SU-DHL-6 (cell line): Measurements from ENCODE around the gene ACRBP.

Experiments used
- H2AFZ ChIP-seq: fragments of 200-600 bp; sonication (generic); 2 replicates; pipeline ENCODE4 v1.6.1; 2014; ENCODE audit warnings: low read depth, mild to moderate bottlenecking, moderate library complexity, mixed read lengths, antibody characterized with exemption, low read length; ENCODE audit not compliant: severe bottlenecking
- H3F3A ChIP-seq: fragments of 200-600 bp; shearing (Covaris generic); 2 replicates; pipeline ENCODE4 v1.6.0; 2016; ENCODE audit warnings: antibody characterized with exemption, mild to moderate bottlenecking; ENCODE audit not compliant: insufficient read depth
- H3K27ac ChIP-seq: fragments of 200-600 bp; sonication (generic); 2 replicates; pipeline ENCODE4 v1.5.1; 2016; ENCODE audit warnings: low read depth, mild to moderate bottlenecking, low read length, moderate library complexity, mixed read lengths
- H3K27me3 ChIP-seq: fragments of 200-600 bp; sonication (generic), shearing (Covaris generic); 2 replicates; pipeline ENCODE4 v1.6.0; 2014; ENCODE audit warnings: mild to moderate bottlenecking, low read length
- H3K36me3 ChIP-seq: fragments of 200-600 bp; sonication (generic); 2 replicates; pipeline ENCODE4 v1.6.1; 2014; ENCODE audit warnings: mild to moderate bottlenecking, low read length, mixed read lengths
- H3K4me2 ChIP-seq: fragments of 300-600, 200-600 bp; shearing (Covaris generic), sonication (generic); 2 replicates; pipeline ENCODE4 v1.6.0; 2014; ENCODE audit warnings: low read length, low read depth, mild to moderate bottlenecking; ENCODE audit not compliant: poor library complexity, severe bottlenecking
- H3K4me3 ChIP-seq: fragments of 200-600 bp; sonication (generic); 2 replicates; pipeline ENCODE4 v1.5.1; 2014; ENCODE audit warnings: antibody characterized with exemption, low read length, mild to moderate bottlenecking, mixed read lengths; ENCODE audit not compliant: insufficient read depth, poor library complexity, severe bottlenecking
- H3K79me2 ChIP-seq: fragments of 200-600 bp; sonication (generic); 2 replicates; pipeline ENCODE4 v1.6.1; 2014; ENCODE audit warnings: mild to moderate bottlenecking, low read length, moderate library complexity; ENCODE audit not compliant: insufficient read depth
- H3K9ac ChIP-seq: fragments of 200-600 bp; sonication (generic); 2 replicates; pipeline ENCODE4 v1.7.0; 2014; ENCODE audit warnings: mild to moderate bottlenecking, low read length
- H3K9me2 ChIP-seq: fragments of 200-600 bp; sonication (generic); replicated peaks from 2 replicates; pipeline ENCODE4 v1.6.1; 2014; ENCODE audit warnings: low read length; ENCODE audit not compliant: insufficient read depth
- H3K9me3 ChIP-seq: fragments of 200-600 bp; sonication (generic); 2 replicates; pipeline ENCODE4 v1.6.1; 2014; ENCODE audit warnings: low read length, mixed read lengths; ENCODE audit not compliant: insufficient read depth
- H4K20me1 ChIP-seq: fragments of 200-600 bp; sonication (generic); 2 replicates; pipeline ENCODE4 v1.6.1; 2014; ENCODE audit warnings: low read depth, mild to moderate bottlenecking, antibody characterized with exemption, low read length, moderate library complexity, mixed read lengths
- CTCF ChIP-seq: fragments of 200-600 bp; sonication (generic); IDR thresholded peaks from one replicate; pipeline ENCODE4 v1.5.1; 2017; ENCODE audit warnings: antibody characterized with exemption, mild to moderate bottlenecking, low read length, moderate library complexity; ENCODE audit not compliant: insufficient read depth, poor library complexity, severe bottlenecking
- EZH2phosphoT487 ChIP-seq: fragments of 200-600 bp; sonication (generic), shearing (Covaris generic); conservative IDR thresholded peaks from 2 replicates; pipeline ENCODE4 v1.6.1; 2018; ENCODE audit warnings: mild to moderate bottlenecking, antibody characterized with exemption, low read length, moderate library complexity, mixed read lengths

ACRBP gene

GRCh38 chr12:6652391-6652790, 5.2 kb upstream of the ACRBP start:
- TF ChIP-seq EZH2phosphoT487 (no peak), CTCF (no peak)
- H3K4me2 ChIP-seq: no peak overlapping the region
- H3K9ac ChIP-seq: no peak overlapping the region
- H3K27ac ChIP-seq: no peak overlapping the region
- no peaks in the 10 kb centered on the region for H3K79me2 ChIP-seq
- H3K27me3 ChIP-seq: no peaks in the 10 kb centered on the region
- no peak overlapping the region for H2AFZ ChIP-seq
- no peaks in the 10 kb centered on the region for H4K20me1 ChIP-seq
- no peaks in the 10 kb centered on the region for H3K9me2 ChIP-seq
- no peak overlapping the region for H3K4me3 ChIP-seq
- H3K9me3 ChIP-seq: no peaks in the 10 kb centered on the region
- peaks cover 6% of the 10 kb centered on the region; the same call in 1 of the 2 replicates for H3F3A ChIP-seq
- H3K36me3 ChIP-seq: no peaks in the 10 kb centered on the region

- H3K4me3 ChIP-seq: no peak overlapping the region
- no peaks in the 10 kb centered on the region for H3K9me2 ChIP-seq
- TF ChIP-seq EZH2phosphoT487: no peak
- TF ChIP-seq CTCF: no peak
- H4K20me1 ChIP-seq: no peaks in the 10 kb centered on the region
- no peak overlapping the region for H3K9ac ChIP-seq
- peaks cover 6% of the 10 kb centered on the region; the same call in 1 of the 2 replicates for H3F3A ChIP-seq
- H3K27ac ChIP-seq: no peak overlapping the region
- H3K79me2 ChIP-seq: no peaks in the 10 kb centered on the region
- no peaks in the 10 kb centered on the region for H3K9me3 ChIP-seq
- H2AFZ ChIP-seq: no peak overlapping the region
- H3K27me3 ChIP-seq: no peaks in the 10 kb centered on the region
- H3K4me2 ChIP-seq: no peak overlapping the region
- no peaks in the 10 kb centered on the region for H3K36me3 ChIP-seq
Measured at GRCh38 chr12:6650832-6651231, 3.6 kb upstream of the ACRBP start.

- H3K9ac ChIP-seq: no peak overlapping the region
- H3F3A ChIP-seq: peaks cover 3% of the 10 kb centered on the region; the same call in 1 of the 2 replicates
- no peak overlapping the region for H3K4me2 ChIP-seq
- H3K9me2 ChIP-seq: no peaks in the 10 kb centered on the region
- H3K79me2 ChIP-seq: no peaks in the 10 kb centered on the region
- H3K27me3 ChIP-seq: no peaks in the 10 kb centered on the region
- no peak overlapping the region for H3K27ac ChIP-seq
- no peaks in the 10 kb centered on the region for H3K36me3 ChIP-seq
- H3K4me3 ChIP-seq: no peak overlapping the region
- TF ChIP-seq EZH2phosphoT487: no peak
- TF ChIP-seq CTCF: no peak
- no peak overlapping the region for H2AFZ ChIP-seq
- H3K9me3 ChIP-seq: no peaks in the 10 kb centered on the region
- no peaks in the 10 kb centered on the region for H4K20me1 ChIP-seq
Measured at GRCh38 chr12:6646276-6647082, 753 bp downstream of the ACRBP start.
